GM13977 (cell line): ENCODE measurements around the gene SGPP2.

Experiments used
- DNase-seq: peaks from one replicate; pipeline ENCODE4 v3.0.0; 2012; ENCODE audit warnings: low spot score
- CTCF ChIP-seq: IDR thresholded peaks from 2 replicates; pipeline ENCODE4 v1.5.1; 2012; ENCODE audit warnings: mild to moderate bottlenecking, control low read depth; ENCODE audit not compliant: insufficient read depth; ENCODE audit errors: extremely low read depth, missing control alignments
- in situ Hi-C: fragments of 300-500 bp; cut with MboI; formaldehyde crosslinking; loops from one replicate; pipeline ENCODE4 v1.12.0; 2022; ENCODE audit warnings: low sequenced_read_pairs, low pct_unique_long_range_greater_than_20kb, mixed read lengths, inconsistent platforms; ENCODE audit not compliant: unreplicated experiment

The SGPP2 gene

GRCh38 chr2:222447131-222447530, 22.8 kb downstream of the SGPP2 start:
- in situ Hi-C loops, result no loop called here
- DNase-seq, result no peak
- TF ChIP-seq CTCF, result no peak

- no peak for DNase-seq
- no peak for TF ChIP-seq CTCF
- in situ Hi-C loops, result no loop called here
Observed at GRCh38 chr2:222448748-222449181, 24.4 kb downstream of the SGPP2 start.

- DNase-seq, result no peak
- in situ Hi-C loops, result no loop called here
Observed at GRCh38 chr2:222450021-222450420, 25.7 kb downstream of the SGPP2 start.

GRCh38 chr2:222451224-222451674, 26.9 kb downstream of the SGPP2 start:
- in situ Hi-C loops, result no loop called here
- TF ChIP-seq CTCF, result peak; percentile 35
- peak; percentile 46 for DNase-seq

More at GRCh38 chr2:222450021-222450420, 25.7 kb downstream of the SGPP2 start:
- TF ChIP-seq CTCF, result no peak

- no peak for TF ChIP-seq CTCF
- no peak for DNase-seq
- in situ Hi-C loops, result no loop called here
Observed at GRCh38 chr2:222452422-222452950, 28.1 kb downstream of the SGPP2 start.

- in situ Hi-C loops, result no loop called here
- DNase-seq, result no peak
- TF ChIP-seq CTCF, result no peak
Observed at GRCh38 chr2:222456479-222457077, 32.2 kb downstream of the SGPP2 start.
